GM12878 (cell line): ENCODE measurements around the gene CDKL2. TPM values are rescaled to one million over a fixed set of nuclear protein-coding genes. Genes with fewer than 3 reads are reported as not detected.

ENCODE experiments used
- ATAC-seq: fragments of 200-7000 bp; cut with Tn5 transposase; 3 replicates; pipeline ENCODE4 v1.9.1; 2020; ENCODE audit warnings: mild to moderate bottlenecking, moderate library complexity
- BruUV-seq: library from RNA; stranded (reverse); fragments of 400-500 nt; replicated peaks from 2 replicates; lab custom pipeline; 2021; lab: Mats Ljungman, UMichigan
- CTCF ChIA-PET: fragments of 300-600 bp; sonication (Branson Sonifier 250); formaldehyde crosslinking; extraction: SDS; loops from one replicate; lab custom pipeline; 2021; ENCODE audit warnings: inconsistent platforms; lab: Yijun Ruan, JAX
- POLR2A ChIA-PET: fragments of 350-600 bp; formaldehyde crosslinking; extraction: SDS; loops from one replicate; lab custom pipeline; 2021; ENCODE audit warnings: inconsistent platforms; lab: Charles Lee
- RAD21 ChIA-PET: fragments of 300-600 bp; sonication (Branson Sonifier 250); formaldehyde crosslinking; loops from one replicate; lab custom pipeline; 2023; ENCODE audit warnings: antibody characterized with exemption; ENCODE audit not compliant: unreplicated experiment; lab: Charles Lee
- SMC1A ChIA-PET: fragments of 300-600 bp; sonication (Branson Sonifier 250); formaldehyde crosslinking; loops from one replicate; lab custom pipeline; 2023; ENCODE audit not compliant: unreplicated experiment, uncharacterized antibody; lab: Charles Lee
- DNase-seq: peaks from one replicate; pipeline ENCODE4 v3.0.0-alpha.2; 2011; ENCODE audit warnings: low read depth, low spot score
- FAIRE-seq: peaks from 3 replicates; lab custom pipeline; 2011; peaks lifted over from hg19 to GRCh38; lab: Jason Lieb, UNC
- H2AFZ ChIP-seq: 2 replicates; pipeline ENCODE4 v1.6.0; 2011; ENCODE audit warnings: low read depth, low read length, control low read depth; ENCODE audit not compliant: control insufficient read depth
- H3K27ac ChIP-seq: 2 replicates; pipeline ENCODE4 v1.5.1; 2011; ENCODE audit warnings: control low read depth; ENCODE audit not compliant: control insufficient read depth, insufficient read depth
- H3K27me3 ChIP-seq, 2 experiments: replicated peaks in 1 of 2; 2 replicates each; pipeline versions ENCODE4 v1.6.0 to v1.6.1; 2011; ENCODE audit warnings: low read length in 1 of 2; ENCODE audit not compliant: control insufficient read depth in 2 of 2, insufficient read depth in 2 of 2
- H3K36me3 ChIP-seq, 2 experiments: 2 replicates each; pipeline ENCODE4 v1.5.1; 2011; ENCODE audit warnings: low read length in 1 of 2; ENCODE audit not compliant: control insufficient read depth in 2 of 2, insufficient read depth in 2 of 2
- H3K4me1 ChIP-seq: 2 replicates; pipeline ENCODE4 v1.6.1; 2011; ENCODE audit warnings: mild to moderate bottlenecking, low read length, moderate library complexity, mixed read lengths; ENCODE audit not compliant: control insufficient read depth, insufficient read depth
- H3K4me2 ChIP-seq: 2 replicates; pipeline ENCODE4 v1.6.0; 2011; ENCODE audit warnings: control low read depth; ENCODE audit not compliant: control insufficient read depth, insufficient read depth
- H3K4me3 ChIP-seq: fragments of 200-600 bp; sonication (generic); 2 replicates; pipeline ENCODE4 v1.5.1; 2016
- H3K79me2 ChIP-seq: 2 replicates; pipeline ENCODE4 v1.6.0; 2011; ENCODE audit warnings: low read length; ENCODE audit not compliant: control insufficient read depth, insufficient read depth
- H3K9ac ChIP-seq: 2 replicates; pipeline ENCODE4 v1.8.0; 2011; ENCODE audit warnings: low read length, control low read depth, mixed read lengths; ENCODE audit not compliant: control insufficient read depth, insufficient read depth
- H3K9me3 ChIP-seq: replicated peaks from 3 replicates; pipeline ENCODE4 v1.5.1; 2011; ENCODE audit warnings: mild to moderate bottlenecking, low read length; ENCODE audit not compliant: control insufficient read depth, insufficient read depth
- H4K20me1 ChIP-seq: 2 replicates; pipeline ENCODE4 v1.6.0; 2011; ENCODE audit not compliant: control insufficient read depth, insufficient read depth
- BCLAF1 ChIP-seq: fragments of 450-650 bp; IDR thresholded peaks from 2 replicates; pipeline ENCODE4 v1.6.1; 2017; ENCODE audit warnings: antibody characterized with exemption, mild to moderate bottlenecking, moderate library complexity
- CEBPZ ChIP-seq: fragments of 150-350 bp; IDR thresholded peaks from 2 replicates; pipeline ENCODE4 v1.6.1; 2016; ENCODE audit warnings: low read depth, low read length
- CHD1 ChIP-seq: IDR thresholded peaks from 2 replicates; pipeline ENCODE4 v1.6.1; 2012; ENCODE audit warnings: low read depth, low read length, improper control_type of control experiment
- EZH2 ChIP-seq: IDR thresholded peaks from 2 replicates; pipeline ENCODE4 v1.6.1; 2012; ENCODE audit warnings: low read depth, mild to moderate bottlenecking, control low read depth, inconsistent platforms, low read length, borderline replicate concordance; ENCODE audit not compliant: control insufficient read depth
- PRDM15 ChIP-seq: fragments of 450-650 bp; formaldehyde crosslinking; IDR thresholded peaks from 2 replicates; pipeline ENCODE4 v1.4.0; 2020; ENCODE audit warnings: mild to moderate bottlenecking, moderate library complexity
- STAT1 ChIP-seq: fragments of 450-650 bp; conservative IDR thresholded peaks from 2 replicates; pipeline ENCODE4 v1.6.1; 2014; ENCODE audit warnings: antibody characterized with exemption, mild to moderate bottlenecking
- TARDBP ChIP-seq: IDR thresholded peaks from 2 replicates; pipeline ENCODE4 v1.6.1; 2016; ENCODE audit warnings: borderline replicate concordance
- TCF3 ChIP-seq: IDR thresholded peaks from 2 replicates; pipeline ENCODE4 v1.6.1; 2012; ENCODE audit warnings: low read depth, mild to moderate bottlenecking, low read length, borderline replicate concordance; ENCODE audit not compliant: insufficient read depth
- ZNF24 ChIP-seq: fragments of 450-650 bp; IDR thresholded peaks from 2 replicates; pipeline ENCODE4 v1.6.1; 2017; ENCODE audit warnings: antibody characterized with exemption, mild to moderate bottlenecking
- WGBS: methylation state at CpG from one replicate; pipeline ENCODE4 v1.1.6; 2016; ENCODE audit warnings: low lambda C conversion rate; ENCODE audit not compliant: insufficient replicate concordance, insufficient coverage; ENCODE audit errors: missing lambda C conversion rate; 5-methylcytosine and 5-hydroxymethylcytosine counted together
- in situ Hi-C: fragments of 300-500 bp; cut with MboI; formaldehyde crosslinking; loops from 9 replicates; pipeline ENCODE4 v1.14.3; 2018; ENCODE audit warnings: mixed read lengths
- intact Hi-C: fragments of 100-400 bp; cut with micrococcal nuclease; formaldehyde crosslinking; loops from one replicate; pipeline ENCODE4 v1.14.2; 2022; ENCODE audit not compliant: unreplicated experiment
- polyA plus RNA-seq, 11 experiments: library from polyadenylated mRNA; depleted of rRNA in 4 of 11; unstranded in 6 of 11; stranded (reverse) in 5 of 11; fragments of >200 nt; fragmentation: Nextera tagmentation in 4 of 11; fragmentation: Illumina TruSeq in 1 of 11; extraction: Ambion mirVana in 4 of 11; extraction: Trizol in 1 of 11; gene quantifications; 1 replicate in 1 of 11; 2 replicates in 10 of 11; pipeline versions ENCODE4 v1.2.1 to v1.2.3, GENCODE V29; 2011 to 2016; ENCODE audit warnings: inconsistent platforms in 2 of 11, missing spikeins in 2 of 11, low read depth in 1 of 11
- total RNA-seq, 4 experiments: library from RNA; depleted of rRNA in 3 of 4; stranded (reverse); fragments of >200 nt in 3 of 4; fragmentation: Illumina TruSeq in 1 of 4; extraction: Trizol in 1 of 4; gene quantifications; 2 replicates each; pipeline versions ENCODE4 v1.2.1 to v1.2.3, GENCODE V29; 2013 to 2021
- TF ChIP-seq, protein P1 (sequence below): IDR thresholded peaks from 2 replicates; pipeline ENCODE4 v1.6.1; 2011; ENCODE audit warnings: low read depth, mild to moderate bottlenecking, low read length, moderate library complexity, borderline replicate concordance; ENCODE audit errors: extremely low read depth
- TF ChIP-seq, protein P2 (sequence below): IDR thresholded peaks from 2 replicates; pipeline ENCODE4 v1.6.1; 2012; ENCODE audit warnings: low read length, inconsistent platforms

CDKL2 gene
- total and polyA plus RNA-seq, 10 of the 15 experiments (the other 5 are each of a cell fraction or from before 2014, with no cell fraction given): 0.05 to 0.24 (median 0.06) TPM; not detected in 7

GRCh38 chr4:75621715-75622114 is 8.6 kb downstream of the CDKL2 start (continued):
- TF ChIP-seq CEBPZ (no peak), CHD1 (no peak), BCLAF1 (no peak), TARDBP (no peak)
- TF ChIP-seq, protein P1, sequence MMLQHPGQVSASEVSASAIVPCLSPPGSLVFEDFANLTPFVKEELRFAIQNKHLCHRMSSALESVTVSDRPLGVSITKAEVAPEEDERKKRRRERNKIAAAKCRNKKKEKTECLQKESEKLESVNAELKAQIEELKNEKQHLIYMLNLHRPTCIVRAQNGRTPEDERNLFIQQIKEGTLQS: no peak
- TF ChIP-seq, all 136 proteins: peak for 0

- FAIRE-seq (no peak), DNase-seq (no peak), ATAC-seq (no peak)
- Histone ChIP-seq H3K4me1 (no peaks in the 10 kb centered on the region), H2AFZ (no peak overlapping the region), H3K9me3 (no peaks in the 10 kb centered on the region), H3K27me3 (no peaks in the 10 kb centered on the region), H4K20me1 (no peaks in the 10 kb centered on the region), H3K36me3 (no peaks in the 10 kb centered on the region), H3K79me2 (no peaks in the 10 kb centered on the region), H3K4me2 (no peak overlapping the region), H3K27ac (no peak overlapping the region), H3K9ac (no peak overlapping the region), H3K4me3 (no peak overlapping the region)
- RAD21 ChIA-PET: no interaction called here
- 38% methylated on average over 1 of the region's 1 CpG for WGBS
- in situ Hi-C loops: no loop called here
- CTCF ChIA-PET: no interaction called here
- SMC1A ChIA-PET: no interaction called here
- BruUV-seq: no TSS peak
- POLR2A ChIA-PET: no interaction called here
- intact Hi-C loops: no loop called here
- TF ChIP-seq, protein P2, sequence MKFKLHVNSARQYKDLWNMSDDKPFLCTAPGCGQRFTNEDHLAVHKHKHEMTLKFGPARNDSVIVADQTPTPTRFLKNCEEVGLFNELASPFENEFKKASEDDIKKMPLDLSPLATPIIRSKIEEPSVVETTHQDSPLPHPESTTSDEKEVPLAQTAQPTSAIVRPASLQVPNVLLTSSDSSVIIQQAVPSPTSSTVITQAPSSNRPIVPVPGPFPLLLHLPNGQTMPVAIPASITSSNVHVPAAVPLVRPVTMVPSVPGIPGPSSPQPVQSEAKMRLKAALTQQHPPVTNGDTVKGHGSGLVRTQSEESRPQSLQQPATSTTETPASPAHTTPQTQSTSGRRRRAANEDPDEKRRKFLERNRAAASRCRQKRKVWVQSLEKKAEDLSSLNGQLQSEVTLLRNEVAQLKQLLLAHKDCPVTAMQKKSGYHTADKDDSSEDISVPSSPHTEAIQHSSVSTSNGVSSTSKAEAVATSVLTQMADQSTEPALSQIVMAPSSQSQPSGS: no peak
- TF ChIP-seq STAT1 (no peak), ZNF24 (no peak), TCF3 (no peak), EZH2 (no peak), PRDM15 (no peak)
Observed at GRCh38 chr4:75612306-75612705, 18.0 kb downstream of the CDKL2 start.
